ENCODE results near the gene TTC4. TPM values are rescaled to one million over a fixed set of nuclear protein-coding genes. Genes with fewer than 3 reads are reported as not detected.

The TTC4 gene
- 10 to 100 TPM; 14.6 to 29.7 (median 20.8) TPM for total RNA-seq

- Histone ChIP-seq H3K4me3 (peak within 1 kb of the TSS; percentile 80 to 98 (median 88)), H3K27ac (peak within 1 kb of the TSS; percentile 53 to 90 (median 84)), H3K27me3 (no peaks in the 10 kb centered on the region), H3K9me3 (no peaks in the 10 kb centered on the region), H3K36me3 (peaks cover 0 to 22% (median 0%) of the 10 kb centered on the region in 3 donors), H3K4me1 (peaks cover 0 to 40% (median 10%) of the 10 kb centered on the region in 4 donors)
- 0% methylated on average over 30 to 51 of the region's 51 CpGs for WGBS, 2 donors
- DNase-seq (ENCODE audit: low spot score in 2 of 2): peak; percentile 70 to 72
- TF ChIP-seq EP300 (IDR thresholded peaks at IDR 0.05) (peak; percentile 27 to 88), POLR2A (IDR thresholded peaks at IDR 0.05) (peak; percentile 49 to 75), CTCF (IDR thresholded peaks at IDR 0.05) (peak in 3 of 5 experiments; percentile 9 to 41 (median 18))
These were observed at the start of gene TTC4 for GRCh38 chr1:54715493-54716298. TTC4 (plus strand) TSS chr1:54715861; CDS start chr1:54715909, 48 bp downstream.

GRCh38 chr1:54666333-54666732, 49.3 kb upstream of the TTC4 start:
- Histone ChIP-seq H3K4me3 (no peak overlapping the region), H3K27ac (no peak overlapping the region), H3K4me1 (no peaks in the 10 kb centered on the region), H3K9me3 (peaks cover 0 to 6% (median 0%) of the 10 kb centered on the region in 4 donors), H3K27me3 (no peaks in the 10 kb centered on the region), H3K36me3 (peaks cover 0 to 10% (median 0%) of the 10 kb centered on the region in 3 donors)
- WGBS, 2 donors: 85 to 90% methylated on average over 6 of the region's 6 CpGs
- TF ChIP-seq CTCF (IDR thresholded peaks at IDR 0.05): no peak
- no peak for DNase-seq (ENCODE audit: low spot score in 2 of 2)

GRCh38 chr1:54667797-54668196, 47.9 kb upstream of the TTC4 start:
- TF ChIP-seq POLR2A (IDR thresholded peaks at IDR 0.05): no peak
- no peak for TF ChIP-seq CTCF (IDR thresholded peaks at IDR 0.05)
- TF ChIP-seq EP300 (IDR thresholded peaks at IDR 0.05): no peak
- no peak for DNase-seq (ENCODE audit: low spot score in 2 of 2)
- Histone ChIP-seq H3K4me3 (no peak overlapping the region), H3K27me3 (no peaks in the 10 kb centered on the region), H3K4me1 (no peaks in the 10 kb centered on the region), H3K27ac (no peak overlapping the region), H3K9me3 (peaks cover 0 to 6% (median 0%) of the 10 kb centered on the region in 4 donors), H3K36me3 (peaks cover 0 to 14% (median 0%) of the 10 kb centered on the region in 3 donors)
- 73 to 80% methylated on average over 2 of the region's 2 CpGs for WGBS, 2 donors

DNA sequence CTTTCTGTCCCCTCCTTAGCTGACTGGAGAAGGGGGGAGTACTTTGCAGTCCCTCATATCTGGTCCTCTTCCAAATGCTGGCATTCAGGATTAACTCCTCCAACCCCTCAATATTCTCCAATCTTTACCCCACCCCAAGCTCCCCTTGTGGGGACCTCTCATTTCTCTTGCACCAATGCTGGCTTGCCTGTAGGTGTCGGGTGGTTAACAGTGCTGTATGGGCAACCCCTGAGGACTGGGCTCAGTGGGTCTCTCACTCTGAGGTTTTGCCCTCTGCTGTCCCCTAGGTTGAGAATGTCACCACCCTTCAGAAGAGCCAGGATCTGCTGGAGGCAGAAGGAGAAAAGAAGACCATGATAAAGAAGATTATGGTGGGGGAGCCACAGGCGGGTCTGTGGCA, 47.1 kb upstream of the TTC4 start:
- no peaks in the 10 kb centered on the region for H3K4me1 ChIP-seq
- H3K36me3 ChIP-seq: peaks cover 0 to 21% (median 0%) of the 10 kb centered on the region in 3 donors
- peaks cover 0 to 13% (median 0%) of the 10 kb centered on the region in 4 donors for H3K9me3 ChIP-seq
- 64 to 81% methylated on average over 2 of the region's 2 CpGs for WGBS, 2 donors
- no peak for TF ChIP-seq CTCF (IDR thresholded peaks at IDR 0.05)
- no peak for TF ChIP-seq POLR2A (IDR thresholded peaks at IDR 0.05)
- no peak for TF ChIP-seq EP300 (IDR thresholded peaks at IDR 0.05)
- no peak for DNase-seq (ENCODE audit: low spot score in 2 of 2)
- H3K27me3 ChIP-seq: no peaks in the 10 kb centered on the region
- H3K27ac ChIP-seq: no peak overlapping the region
- no peak overlapping the region for H3K4me3 ChIP-seq

DNA sequence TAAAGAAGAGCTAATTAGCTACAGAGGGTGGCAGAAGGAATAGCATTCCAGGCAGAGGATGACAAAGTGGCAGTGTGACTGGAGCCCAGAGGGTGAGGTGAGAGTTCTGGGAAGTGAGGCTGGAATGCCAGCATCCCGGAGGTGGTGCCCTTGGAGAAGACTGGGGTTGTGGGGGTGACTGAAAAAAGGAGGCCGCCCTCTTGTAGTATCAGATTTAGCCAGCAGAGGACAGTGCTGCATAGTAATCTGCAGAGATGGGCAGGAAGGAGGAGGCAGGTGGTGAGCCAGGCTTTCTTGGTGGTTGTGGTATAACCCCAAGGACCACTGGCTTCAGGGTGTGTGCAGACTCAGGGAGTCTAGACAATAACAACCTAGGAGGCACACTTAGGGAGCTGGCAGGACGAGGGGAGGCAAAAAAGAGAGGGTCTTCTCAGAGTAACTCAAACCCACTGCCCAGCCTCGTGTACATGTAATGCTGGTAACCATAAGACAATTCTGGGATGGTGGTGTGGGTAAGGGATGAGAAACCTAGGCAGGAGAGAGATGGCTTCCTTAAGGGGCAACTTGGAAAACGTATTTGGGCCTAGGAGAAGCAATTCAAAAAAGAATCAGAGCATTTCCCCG, 43.6 kb upstream of the TTC4 start:
- Histone ChIP-seq H3K9me3 (peaks cover 0 to 19% (median 0%) of the 10 kb centered on the region in 4 donors), H3K27ac (no peak overlapping the region), H3K36me3 (peaks cover 0 to 24% (median 0%) of the 10 kb centered on the region in 3 donors), H3K4me1 (no peaks in the 10 kb centered on the region), H3K27me3 (no peaks in the 10 kb centered on the region), H3K4me3 (no peak overlapping the region)
- WGBS, 2 donors: 49 to 52% methylated on average over 6 of the region's 6 CpGs
- TF ChIP-seq POLR2A (IDR thresholded peaks at IDR 0.05) (no peak), EP300 (IDR thresholded peaks at IDR 0.05) (no peak), CTCF (IDR thresholded peaks at IDR 0.05) (peak in 3 of 5 experiments; percentile 32 to 56 (median 45))
- no peak for DNase-seq (ENCODE audit: low spot score in 2 of 2)

All from tibial nerve (tissue), 4 donors.